ENCODE measurements around the gene CPAMD8.

DNA sequence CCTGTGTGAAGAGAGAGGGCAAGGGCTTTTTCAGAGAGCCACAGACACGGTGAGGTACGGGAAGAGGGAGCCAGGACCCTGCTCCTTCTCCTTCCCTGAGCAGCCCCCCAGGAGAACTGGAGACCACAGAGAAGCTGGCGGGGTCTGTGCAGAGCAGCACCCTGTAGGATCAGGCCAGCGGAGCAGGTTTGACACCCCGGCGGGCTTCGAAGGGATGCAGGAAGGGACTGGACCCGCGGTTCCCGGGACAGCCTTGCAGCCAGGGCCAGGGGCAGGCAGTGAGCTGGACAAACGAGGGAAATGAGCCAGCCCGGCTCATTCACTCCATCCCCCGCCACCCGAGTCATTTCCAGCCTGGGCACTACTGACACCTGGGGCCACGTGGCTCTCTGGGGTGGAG lies 22.2 kb downstream of the CPAMD8 start:
- TF ChIP-seq, protein P1, sequence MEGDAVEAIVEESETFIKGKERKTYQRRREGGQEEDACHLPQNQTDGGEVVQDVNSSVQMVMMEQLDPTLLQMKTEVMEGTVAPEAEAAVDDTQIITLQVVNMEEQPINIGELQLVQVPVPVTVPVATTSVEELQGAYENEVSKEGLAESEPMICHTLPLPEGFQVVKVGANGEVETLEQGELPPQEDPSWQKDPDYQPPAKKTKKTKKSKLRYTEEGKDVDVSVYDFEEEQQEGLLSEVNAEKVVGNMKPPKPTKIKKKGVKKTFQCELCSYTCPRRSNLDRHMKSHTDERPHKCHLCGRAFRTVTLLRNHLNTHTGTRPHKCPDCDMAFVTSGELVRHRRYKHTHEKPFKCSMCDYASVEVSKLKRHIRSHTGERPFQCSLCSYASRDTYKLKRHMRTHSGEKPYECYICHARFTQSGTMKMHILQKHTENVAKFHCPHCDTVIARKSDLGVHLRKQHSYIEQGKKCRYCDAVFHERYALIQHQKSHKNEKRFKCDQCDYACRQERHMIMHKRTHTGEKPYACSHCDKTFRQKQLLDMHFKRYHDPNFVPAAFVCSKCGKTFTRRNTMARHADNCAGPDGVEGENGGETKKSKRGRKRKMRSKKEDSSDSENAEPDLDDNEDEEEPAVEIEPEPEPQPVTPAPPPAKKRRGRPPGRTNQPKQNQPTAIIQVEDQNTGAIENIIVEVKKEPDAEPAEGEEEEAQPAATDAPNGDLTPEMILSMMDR (IDR thresholded peaks at IDR 0.05): no peak
- no peak for TF ChIP-seq POLR2A (IDR thresholded peaks at IDR 0.05)

Measured in right lobe of liver (tissue), 4 donors.